Thymus (tissue), 11 donors: ENCODE data around the gene UBE2D2. TPM values are rescaled to one million over a fixed set of nuclear protein-coding genes. Genes with fewer than 3 reads are reported as not detected.
A peak's percentile ranks its signal among the peaks of the same experiment; 100 is the strongest.
"Not testable (repeated sequence)": the region's sequence is repeated elsewhere in the genome, so short reads cannot be mapped to it uniquely, and the experiment has no call there.

Source experiments
- DNase-seq, 9 donors: peaks; one replicate each; pipeline ENCODE4 v3.0.0-alpha.2; 2013; ENCODE audit warnings: low spot score in 9 of 9, low read depth in 6 of 9, missing footprints in 1 of 9
- H3K27ac ChIP-seq, 2 donors: one replicate each; pipeline ENCODE4 v1.5.1; 2013; ENCODE audit warnings: control low read depth in 1 of 2, low read depth in 1 of 2, low read length in 1 of 2, mild to moderate bottlenecking in 1 of 2, moderate library complexity in 1 of 2
- H3K27me3 ChIP-seq, 2 donors: one replicate each; pipeline ENCODE4 v1.5.1; 2013; ENCODE audit warnings: low read length in 1 of 2; ENCODE audit not compliant: control insufficient read depth in 2 of 2, insufficient read depth in 1 of 2
- H3K36me3 ChIP-seq, 2 donors: one replicate each; pipeline ENCODE4 v1.5.1; 2013; ENCODE audit warnings: low read length in 1 of 2, mild to moderate bottlenecking in 1 of 2, moderate library complexity in 1 of 2; ENCODE audit not compliant: control insufficient read depth in 2 of 2, insufficient read depth in 2 of 2
- H3K4me1 ChIP-seq, 2 donors: one replicate each; pipeline ENCODE4 v1.5.1; 2013; ENCODE audit warnings: low read length in 2 of 2; ENCODE audit not compliant: control insufficient read depth in 2 of 2, insufficient read depth in 2 of 2
- H3K4me3 ChIP-seq, 2 donors: one replicate each; pipeline ENCODE4 v1.5.1; 2013; ENCODE audit warnings: low read length in 2 of 2, control low read depth in 1 of 2, mild to moderate bottlenecking in 1 of 2
- H3K9me3 ChIP-seq, 2 donors: one replicate each; pipeline ENCODE4 v1.5.1; 2013; ENCODE audit warnings: low read length in 1 of 2, mild to moderate bottlenecking in 1 of 2; ENCODE audit not compliant: control insufficient read depth in 2 of 2, insufficient read depth in 1 of 2
- WGBS: extraction: QIAGEN DNeasy Blood & Tissue Kit; methylation state at CpG from one replicate; pipeline ENCODE4 v1.1.7; 2013; 5-methylcytosine and 5-hydroxymethylcytosine counted together
- polyA plus RNA-seq: library from polyadenylated mRNA; stranded (reverse); fragments of 200-250 nt; gene quantifications from one replicate; pipeline ENCODE4 v1.2.3, GENCODE V29; 2013
- total RNA-seq: library from RNA; stranded (reverse); fragments of 120-200 nt; gene quantifications from one replicate; pipeline ENCODE4 v1.2.4, GENCODE V29; 2013
- donor health status: healthy.

The UBE2D2 gene
- total and polyA plus RNA-seq, 2 donors = 147 to 150 TPM

DNA sequence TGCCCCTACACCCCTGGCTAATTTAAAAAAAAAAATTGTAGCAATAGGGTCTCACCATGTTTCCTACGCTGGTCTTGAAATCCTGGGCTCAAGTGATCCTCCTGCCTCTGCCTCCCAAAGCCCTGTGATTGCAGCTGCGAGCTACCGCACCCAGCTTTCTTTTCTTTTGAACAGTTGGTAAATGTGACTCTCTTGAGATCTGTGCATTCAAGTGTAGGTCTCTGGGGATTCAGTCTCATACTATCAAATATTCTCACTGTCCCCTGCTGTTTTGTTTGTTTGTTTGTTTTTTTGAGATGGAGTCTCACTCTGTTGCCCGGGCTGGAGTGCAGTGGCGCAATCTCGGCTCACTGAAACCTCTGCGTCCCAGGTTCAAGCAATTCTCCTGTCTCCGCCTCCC lies 44.7 kb downstream of the UBE2D2 start:
- no peak for DNase-seq
- Histone ChIP-seq H3K27ac (no peak overlapping the region), H3K4me1 (no peaks in the 10 kb centered on the region), H3K36me3 (peaks cover 31 to 42% of the 10 kb centered on the region in 2 donors), H3K9me3 (no peaks in the 10 kb centered on the region), H3K4me3 (no peak overlapping the region), H3K27me3 (no peaks in the 10 kb centered on the region)
- WGBS = 99% methylated on average over 8 of the region's 8 CpGs

DNA sequence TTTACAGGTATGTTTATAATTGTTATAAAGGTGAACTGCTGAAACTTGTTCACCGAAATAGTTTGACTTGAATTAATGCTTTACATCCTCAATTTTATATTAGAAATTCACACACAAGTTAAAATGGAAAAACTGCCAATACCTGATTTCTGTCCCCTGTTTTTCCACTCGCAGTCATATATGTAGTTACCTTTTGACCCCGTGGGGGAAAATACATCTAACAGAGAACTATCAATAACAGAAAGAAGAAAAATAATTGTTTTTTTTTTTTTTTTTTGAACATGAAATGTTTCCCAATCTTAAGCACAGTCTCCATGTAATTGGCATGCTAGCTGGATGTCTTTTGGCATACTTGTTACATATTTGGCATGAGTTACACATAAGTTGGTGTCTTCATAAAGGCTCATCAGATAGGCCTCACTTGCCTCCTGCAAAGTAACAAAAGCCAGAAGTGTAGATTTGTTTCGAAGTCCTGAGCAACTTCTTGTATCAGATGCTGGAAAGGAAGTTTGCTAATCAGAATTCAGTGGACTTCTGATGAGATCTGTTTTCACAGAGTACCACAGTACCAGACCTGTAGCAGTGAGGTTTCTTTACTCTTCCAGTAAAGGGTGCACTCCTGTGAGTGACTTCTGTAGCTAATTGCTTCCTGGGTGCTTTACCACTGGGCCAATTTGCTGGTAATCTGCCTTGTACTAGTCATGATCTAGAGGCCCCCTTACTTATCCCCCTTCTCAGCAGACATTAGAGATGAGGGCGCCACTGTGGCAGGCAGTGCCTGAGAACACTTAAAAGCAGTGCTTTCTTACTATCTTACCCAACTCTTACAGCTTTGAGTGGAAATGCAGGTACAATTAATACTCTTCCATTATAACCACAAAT lies 50.8 kb downstream of the UBE2D2 start:
- H3K9me3 ChIP-seq = no peaks in the 10 kb centered on the region
- 96% methylated on average over 5 of the region's 5 CpGs for WGBS
- H3K27me3 ChIP-seq = no peaks in the 10 kb centered on the region
- no peaks in the 10 kb centered on the region for H3K4me1 ChIP-seq
- no peak for DNase-seq
- peaks cover 8 to 38% of the 10 kb centered on the region in 2 donors for H3K36me3 ChIP-seq
- H3K4me3 ChIP-seq = no peak overlapping the region
- no peak overlapping the region for H3K27ac ChIP-seq

DNA sequence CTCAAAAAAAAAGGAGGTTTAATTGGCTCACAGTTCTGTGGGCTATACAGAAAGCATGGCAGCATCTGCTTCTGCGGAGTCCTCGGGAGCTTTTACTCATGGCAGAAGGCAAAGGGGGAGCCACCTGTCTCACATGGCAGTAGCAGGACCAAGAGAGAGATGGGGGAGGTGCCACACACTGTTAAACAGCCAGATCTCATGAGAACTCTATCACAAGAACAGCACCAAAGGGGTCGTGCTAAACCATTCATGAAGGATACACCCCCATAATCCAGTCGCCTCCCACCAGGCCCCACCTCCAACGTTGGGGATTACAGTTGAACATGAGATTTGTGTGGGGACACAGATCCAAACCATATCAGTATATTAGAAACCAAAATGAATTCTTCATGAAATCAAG lies 58.7 kb downstream of the UBE2D2 start:
- Histone ChIP-seq H3K36me3 (peaks cover 34 to 88% of the 10 kb centered on the region in 2 donors), H3K4me1 (no peaks in the 10 kb centered on the region), H3K4me3 (no peak overlapping the region), H3K9me3 (no peaks in the 10 kb centered on the region), H3K27me3 (no peaks in the 10 kb centered on the region), H3K27ac (no peak overlapping the region)
- DNase-seq = no peak
- WGBS = 93% methylated on average over 5 of the region's 5 CpGs

DNA sequence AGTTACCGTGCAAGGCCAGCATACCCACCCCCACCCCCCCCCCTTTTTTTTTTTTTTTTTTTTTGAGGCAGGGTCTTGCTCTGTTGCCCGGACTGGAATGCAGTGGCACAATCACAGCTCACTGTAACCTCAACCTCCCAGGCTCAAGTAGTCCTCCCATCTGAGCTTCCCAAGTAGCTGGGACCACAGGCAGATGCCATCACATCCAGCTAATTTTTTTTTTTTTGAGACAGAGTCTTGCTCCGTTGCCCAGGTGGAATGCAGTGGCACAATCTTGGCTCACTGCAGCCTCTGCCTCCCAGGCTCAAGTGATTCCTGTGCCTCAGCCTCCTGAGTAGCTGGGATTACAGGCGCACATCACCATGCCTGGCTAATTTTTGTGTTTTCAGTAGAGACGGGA lies 64.3 kb downstream of the UBE2D2 start:
- not testable (repeated sequence) for H3K9me3 ChIP-seq, H3K27ac ChIP-seq, H3K4me3 ChIP-seq, H3K27me3 ChIP-seq, H3K4me1 ChIP-seq, DNase-seq
- H3K36me3 ChIP-seq = peaks cover 41 to 89% of the 10 kb centered on the region in 2 donors
- WGBS = 99% methylated on average over 5 of the region's 5 CpGs

DNA sequence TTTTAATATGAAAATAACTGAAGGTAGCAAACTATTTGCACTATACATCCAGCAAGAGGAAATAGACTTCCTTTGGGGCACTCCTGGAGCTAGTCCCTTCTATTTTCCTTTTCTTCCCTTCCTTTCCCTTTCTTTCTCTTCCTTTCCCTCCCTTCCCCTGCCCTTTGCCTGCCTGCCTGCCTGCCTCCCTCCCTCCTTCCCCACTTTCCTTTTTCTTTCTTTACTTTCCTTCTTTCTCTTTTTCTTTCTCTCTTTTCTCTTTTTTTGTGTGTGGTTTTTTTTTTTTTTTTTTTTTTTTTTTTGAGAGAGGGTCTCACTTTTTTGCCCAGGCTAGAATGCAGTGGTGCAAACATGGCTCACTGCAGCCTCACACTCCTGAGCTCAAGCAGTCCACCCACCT lies 69.7 kb downstream of the UBE2D2 start:
- H3K4me3 ChIP-seq = no peak overlapping the region
- H3K27ac ChIP-seq = no peak overlapping the region
- H3K9me3 ChIP-seq = no peaks in the 10 kb centered on the region
- DNase-seq = no peak
- no peaks in the 10 kb centered on the region for H3K27me3 ChIP-seq
- peaks cover 12 to 48% of the 10 kb centered on the region in 2 donors for H3K36me3 ChIP-seq
- peaks cover 9 to 30% of the 10 kb centered on the region in 2 donors for H3K4me1 ChIP-seq

DNA sequence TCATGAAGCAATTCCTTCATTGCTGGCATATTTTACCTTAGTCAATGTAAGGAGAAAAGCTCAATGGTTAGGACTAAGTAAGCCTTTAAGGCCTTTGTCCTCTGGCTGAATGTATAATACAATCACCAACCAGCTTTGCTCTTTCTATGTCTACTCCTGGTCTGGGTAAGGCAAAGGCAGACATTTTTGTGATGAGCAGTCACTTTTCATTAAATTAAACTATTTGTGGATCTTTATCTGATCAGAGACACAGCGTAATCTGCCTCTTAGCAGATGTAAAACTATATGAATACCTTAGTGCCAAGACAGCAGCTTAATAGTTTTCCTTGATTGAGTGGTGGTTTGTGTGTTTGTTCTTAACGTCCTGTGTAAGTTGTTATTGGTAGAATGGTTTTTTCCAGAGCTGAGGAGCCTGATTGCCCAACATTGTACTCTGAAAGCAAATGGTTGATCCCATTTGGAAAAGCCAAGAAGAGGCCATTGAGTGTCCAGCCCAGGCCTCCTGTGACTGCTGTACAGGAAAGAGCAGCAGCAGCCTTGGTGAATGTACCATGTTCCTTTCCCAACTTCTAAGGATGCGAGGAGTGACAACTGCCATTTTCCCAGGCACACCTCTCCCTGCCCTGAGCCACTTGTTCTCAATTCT lies 70.5 kb downstream of the UBE2D2 start:
- Histone ChIP-seq H3K27me3 (no peaks in the 10 kb centered on the region), H3K27ac (no peak overlapping the region), H3K4me1 (peaks cover 16 to 38% of the 10 kb centered on the region in 2 donors), H3K36me3 (peaks cover 12 to 40% of the 10 kb centered on the region in 2 donors), H3K9me3 (no peaks in the 10 kb centered on the region), H3K4me3 (no peak overlapping the region)
- DNase-seq = no peak
- WGBS = 94% methylated on average over 3 of the region's 3 CpGs

DNA sequence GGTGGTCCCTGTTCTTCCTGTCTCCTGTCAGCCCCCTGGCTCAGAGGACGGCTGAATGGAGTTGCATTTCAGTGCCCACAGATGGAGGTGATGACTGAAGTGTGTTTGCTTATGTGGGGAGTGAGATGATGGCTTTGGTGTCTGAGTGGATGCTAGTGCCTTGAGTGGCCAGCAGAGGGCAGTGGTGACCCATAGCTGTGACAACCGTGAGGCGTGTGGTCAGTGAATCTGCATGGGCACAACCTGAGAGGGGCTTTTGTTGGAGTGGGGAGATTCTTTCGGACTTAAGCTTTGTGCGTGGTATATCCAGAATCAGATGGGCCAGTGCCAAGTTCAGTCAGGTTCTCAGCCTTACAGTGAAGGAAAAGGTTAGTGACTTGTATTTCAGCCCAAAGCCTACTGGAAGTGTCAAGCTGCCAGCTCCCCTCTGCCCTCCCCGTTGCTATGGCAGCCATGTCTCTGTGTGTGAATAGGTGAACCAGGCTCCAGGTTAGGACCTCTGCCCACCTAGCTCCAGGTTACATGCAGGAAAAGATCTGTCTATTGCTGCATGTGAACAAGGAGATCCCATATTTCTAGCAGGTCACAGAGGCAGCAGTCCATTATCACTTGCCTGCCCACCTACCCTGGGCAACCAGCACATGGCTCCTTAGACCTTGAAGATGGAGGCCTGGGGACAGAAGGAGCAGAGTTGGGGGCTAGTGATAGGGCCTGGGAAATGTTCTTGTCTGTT lies 72.3 kb downstream of the UBE2D2 start:
- Histone ChIP-seq H3K27ac (no peak overlapping the region), H3K4me3 (no peak overlapping the region), H3K9me3 (no peaks in the 10 kb centered on the region), H3K27me3 (no peaks in the 10 kb centered on the region), H3K4me1 (peaks cover 28 to 55% of the 10 kb centered on the region in 2 donors), H3K36me3 (peaks cover 9 to 22% of the 10 kb centered on the region in 2 donors)
- WGBS = 23% methylated on average over 6 of the region's 6 CpGs
- peak in 2 of 9 donors; percentile 80 to 82 for DNase-seq

DNA sequence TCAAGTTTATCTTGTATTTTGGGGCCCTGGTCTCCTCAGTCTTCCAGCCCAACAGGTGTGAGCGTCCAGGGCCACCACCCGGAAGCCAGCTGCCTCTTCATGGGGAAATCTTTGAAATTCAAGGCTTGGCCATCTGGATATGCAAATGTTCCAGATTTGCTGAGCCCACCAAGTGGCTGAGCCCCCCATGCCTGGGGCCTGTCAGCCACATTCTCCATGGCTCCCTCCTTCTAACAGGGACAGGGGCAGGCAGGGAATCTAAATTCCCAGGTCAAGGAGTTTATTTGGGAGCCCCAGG lies 72.8 kb downstream of the UBE2D2 start:
- no peak overlapping the region for H3K27ac ChIP-seq
- no peak for DNase-seq
- WGBS = 93% methylated on average over 2 of the region's 2 CpGs
- no peak overlapping the region for H3K4me3 ChIP-seq
- no peaks in the 10 kb centered on the region for H3K27me3 ChIP-seq
- H3K9me3 ChIP-seq = peaks cover 0 to 1% of the 10 kb centered on the region in 2 donors
- H3K36me3 ChIP-seq = peaks cover 4 to 17% of the 10 kb centered on the region in 2 donors
- H3K4me1 ChIP-seq = peaks cover 33 to 61% of the 10 kb centered on the region in 2 donors

DNA sequence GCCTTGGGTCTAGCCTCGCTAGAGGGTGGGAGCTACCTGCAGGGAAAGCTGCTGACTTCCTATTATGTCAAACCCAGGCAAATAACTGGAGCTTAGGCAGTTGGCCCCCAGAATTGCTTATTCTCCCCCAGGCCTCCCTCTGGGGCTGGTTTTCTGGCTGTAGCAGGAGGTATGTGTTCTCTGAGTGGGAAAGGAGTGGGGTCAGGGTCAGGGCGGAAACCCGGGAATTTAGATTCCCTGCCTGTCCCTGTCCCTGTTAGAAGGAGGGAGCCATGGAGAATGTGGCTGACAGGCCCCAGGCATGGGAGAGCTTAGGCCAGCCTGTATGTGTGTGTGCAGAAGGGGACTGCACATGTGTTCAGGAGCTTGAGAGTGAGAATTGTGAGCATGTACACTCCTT lies 73.4 kb downstream of the UBE2D2 start:
- DNase-seq = no peak
- Histone ChIP-seq H3K27me3 (no peaks in the 10 kb centered on the region), H3K4me1 (peaks cover 36 to 66% of the 10 kb centered on the region in 2 donors), H3K36me3 (peaks cover 0 to 11% of the 10 kb centered on the region in 2 donors), H3K4me3 (no peak overlapping the region), H3K9me3 (peaks cover 0 to 4% of the 10 kb centered on the region in 2 donors), H3K27ac (no peak overlapping the region)
- 98% methylated on average over 3 of the region's 3 CpGs for WGBS
